Naive thymus-derived CD4-positive, alpha-beta T cell (primary cell): Measurements from ENCODE around the gene CENPV. TPM values are rescaled to one million over a fixed set of nuclear protein-coding genes. Genes with fewer than 3 reads are reported as not detected.

Experiments used
- ATAC-seq: fragments of 150-1000 bp; cut with Tn5 transposase; 2 replicates; pipeline ENCODE4 v1.10.0; 2021; ENCODE audit warnings: mild to moderate bottlenecking, moderate library complexity
- CTCF ChIA-PET: fragments of 350-600 bp; sonication (Branson Sonifier 250); formaldehyde crosslinking; loops from one replicate; lab custom pipeline; 2021; ENCODE audit warnings: antibody characterized with exemption; lab: Charles Lee
- POLR2A ChIA-PET: fragments of 350-600 bp; sonication (Branson Sonifier 250); formaldehyde crosslinking; loops from one replicate; lab custom pipeline; 2021; ENCODE audit warnings: antibody characterized with exemption, inconsistent platforms; lab: Charles Lee
- DNase-seq, 9 donors: peaks; one replicate each; pipeline versions ENCODE4 v3.0.0 to v3.0.0-alpha.2; 2020 to 2022; ENCODE audit warnings: mixed read lengths in 1 of 9
- H3K27ac ChIP-seq: one replicate; pipeline ENCODE4 v1.7.0; 2013; ENCODE audit warnings: mild to moderate bottlenecking, low read depth, low read length, moderate library complexity
- H3K27me3 ChIP-seq, 2 donors: one replicate each; pipeline ENCODE4 v1.7.0; 2013; ENCODE audit warnings: low read length in 2 of 2, mild to moderate bottlenecking in 2 of 2, moderate library complexity in 2 of 2; ENCODE audit not compliant: control insufficient read depth in 2 of 2, insufficient read depth in 2 of 2
- H3K36me3 ChIP-seq, 3 experiments: 1 replicate in 2 of 3; 2 replicates in 1 of 3; pipeline ENCODE4 v1.7.0; 2013; ENCODE audit warnings: low read length in 3 of 3, mild to moderate bottlenecking in 3 of 3, moderate library complexity in 1 of 3; ENCODE audit not compliant: insufficient read depth in 3 of 3, control insufficient read depth in 2 of 3
- H3K4me1 ChIP-seq, 2 donors: one replicate each; pipeline ENCODE4 v1.7.0; 2013; ENCODE audit warnings: low read length in 2 of 2, mild to moderate bottlenecking in 2 of 2, moderate library complexity in 1 of 2; ENCODE audit not compliant: control insufficient read depth in 2 of 2, insufficient read depth in 2 of 2
- H3K4me3 ChIP-seq: 2 replicates; pipeline ENCODE4 v1.7.0; 2013; ENCODE audit warnings: mild to moderate bottlenecking, low read length
- H3K9me3 ChIP-seq, 3 experiments: 1 replicate in 2 of 3; 2 replicates in 1 of 3; pipeline ENCODE4 v1.7.0; 2013; ENCODE audit warnings: low read length in 3 of 3; ENCODE audit not compliant: control insufficient read depth in 2 of 3
- H3K27ac Mint-ChIP-seq, 9 donors: one replicate each; pipeline ENCODE4 v1.8.0; 2020 to 2022; ENCODE audit warnings: mixed read lengths in 9 of 9, mild to moderate bottlenecking in 8 of 9, moderate library complexity in 5 of 9, inconsistent platforms in 2 of 9
- H3K27me3 Mint-ChIP-seq, 5 donors: one replicate each; pipeline ENCODE4 v1.8.0; 2021 to 2022; ENCODE audit warnings: mixed read lengths in 5 of 5, mild to moderate bottlenecking in 1 of 5
- H3K36me3 Mint-ChIP-seq, 5 donors: one replicate each; pipeline ENCODE4 v1.8.0; 2020 to 2022; ENCODE audit warnings: mixed read lengths in 5 of 5, mild to moderate bottlenecking in 3 of 5, inconsistent platforms in 1 of 5
- H3K4me1 Mint-ChIP-seq, 7 donors: one replicate each; pipeline ENCODE4 v1.8.0; 2020 to 2022; ENCODE audit warnings: mixed read lengths in 7 of 7, mild to moderate bottlenecking in 3 of 7, inconsistent platforms in 1 of 7
- H3K4me3 Mint-ChIP-seq, 10 donors: one replicate each; pipeline ENCODE4 v1.8.0; 2020 to 2022; ENCODE audit warnings: mild to moderate bottlenecking in 10 of 10, mixed read lengths in 10 of 10, moderate library complexity in 6 of 10, inconsistent platforms in 2 of 10
- H3K9me3 Mint-ChIP-seq, 11 donors: one replicate each; pipeline ENCODE4 v1.8.0; 2020 to 2022; ENCODE audit warnings: mixed read lengths in 11 of 11, mild to moderate bottlenecking in 4 of 11, inconsistent platforms in 1 of 11, moderate library complexity in 1 of 11
- intact Hi-C, 2 donors: fragments of 100-400 bp; cut with micrococcal nuclease; formaldehyde crosslinking; loops; one replicate each; pipeline ENCODE4 v1.15.1; 2023
- polyA plus RNA-seq, 2 donors: library from polyadenylated mRNA; unstranded; fragments of 300-500 nt; fragmentation: Illumina TruSeq; gene quantifications; one replicate each; pipeline ENCODE4 v1.2.3, GENCODE V29; 2021
- total RNA-seq, 6 experiments: library from RNA in 5 of 6; stranded (reverse) in 5 of 6; gene quantifications; 1 replicate in 5 of 6; 2 replicates in 1 of 6; pipeline ENCODE4 v1.2.3 and lab custom pipeline; 2021 to 2026

Gene CENPV
- total and polyA plus RNA-seq, 7 experiments from 2014 or later = 9.8 to 30.3 (median 22.2) TPM

DNA sequence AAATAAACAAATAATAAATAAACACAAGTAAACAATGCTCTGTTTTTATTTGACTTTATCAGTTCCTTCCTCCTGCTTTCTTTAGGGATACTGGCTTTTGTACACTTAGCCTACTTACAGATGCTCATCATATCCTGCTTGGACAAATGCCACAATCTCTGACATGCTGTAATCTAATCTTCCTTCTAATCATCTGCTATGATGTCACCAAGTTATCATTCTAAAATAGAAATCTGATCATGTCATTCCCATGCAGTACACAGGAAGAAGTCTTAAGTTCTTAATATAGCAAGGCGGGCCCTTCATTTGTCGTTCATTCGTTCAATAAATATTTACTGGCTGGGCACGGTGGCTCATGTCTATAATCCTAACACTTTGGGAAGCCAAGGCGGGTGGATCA is 18.5 kb upstream of the CENPV start:
- Mint-ChIP-seq H3K4me3 (no peak overlapping the region), H3K4me1 (peaks cover 0 to 3% (median 0%) of the 10 kb centered on the region in 7 donors), H3K36me3 (no peaks in the 10 kb centered on the region), H3K9me3 (no peaks in the 10 kb centered on the region), H3K27ac (peak overlapping the region in 1 of 9 donors; percentile 32), H3K27me3 (no peaks in the 10 kb centered on the region)
- no peaks in the 10 kb centered on the region for H3K4me1 ChIP-seq
- ChIA-PET CTCF (interaction anchor here (0.5 kb wide), 1 partner anchor 620 kb away, joined by 3 read pairs; no protein-coding TSS in a partner anchor), POLR2A (no interaction called here)
- no peak for ATAC-seq
- H3K36me3 ChIP-seq = no peaks in the 10 kb centered on the region
- intact Hi-C loops = no loop called here
- H3K27ac ChIP-seq = no peak overlapping the region
- no peak for DNase-seq
- H3K9me3 ChIP-seq = no peaks in the 10 kb centered on the region
- H3K4me3 ChIP-seq = no peak overlapping the region
- H3K27me3 ChIP-seq = no peaks in the 10 kb centered on the region

GRCh38 chr17:16364625-16365024 is 11.4 kb upstream of the CENPV start:
- Mint-ChIP-seq H3K27ac (no peak overlapping the region), H3K4me3 (no peak overlapping the region), H3K27me3 (no peaks in the 10 kb centered on the region), H3K9me3 (no peaks in the 10 kb centered on the region), H3K4me1 (peaks cover 0 to 5% (median 0%) of the 10 kb centered on the region in 7 donors), H3K36me3 (no peaks in the 10 kb centered on the region)
- no peaks in the 10 kb centered on the region for H3K9me3 ChIP-seq
- DNase-seq (no peak), ATAC-seq (no peak)
- no peak overlapping the region for H3K27ac ChIP-seq
- ChIA-PET POLR2A (interaction anchor here (0.8 to 2.0 kb wide), 2 partner anchors 12 to 16 kb away, joined by 3 to 13 read pairs; partner anchors contain the start of gene UBB), CTCF (interaction anchor here (0.6 to 3.9 kb wide), 9 partner anchors 9 to 312 kb away, joined by 4 to 52 read pairs (median 8); partner anchors contain the start of genes CENPV and TRPV2)
- no peaks in the 10 kb centered on the region for H3K27me3 ChIP-seq
- no peaks in the 10 kb centered on the region for H3K4me1 ChIP-seq
- no peak overlapping the region for H3K4me3 ChIP-seq
- intact Hi-C loops = loop anchor here (1.0 to 5.0 kb wide), 2 partner anchors 51 to 223 kb away; partner anchors contain the start of gene TRPV2 (in 1 of the 2)
- no peaks in the 10 kb centered on the region for H3K36me3 ChIP-seq

DNA sequence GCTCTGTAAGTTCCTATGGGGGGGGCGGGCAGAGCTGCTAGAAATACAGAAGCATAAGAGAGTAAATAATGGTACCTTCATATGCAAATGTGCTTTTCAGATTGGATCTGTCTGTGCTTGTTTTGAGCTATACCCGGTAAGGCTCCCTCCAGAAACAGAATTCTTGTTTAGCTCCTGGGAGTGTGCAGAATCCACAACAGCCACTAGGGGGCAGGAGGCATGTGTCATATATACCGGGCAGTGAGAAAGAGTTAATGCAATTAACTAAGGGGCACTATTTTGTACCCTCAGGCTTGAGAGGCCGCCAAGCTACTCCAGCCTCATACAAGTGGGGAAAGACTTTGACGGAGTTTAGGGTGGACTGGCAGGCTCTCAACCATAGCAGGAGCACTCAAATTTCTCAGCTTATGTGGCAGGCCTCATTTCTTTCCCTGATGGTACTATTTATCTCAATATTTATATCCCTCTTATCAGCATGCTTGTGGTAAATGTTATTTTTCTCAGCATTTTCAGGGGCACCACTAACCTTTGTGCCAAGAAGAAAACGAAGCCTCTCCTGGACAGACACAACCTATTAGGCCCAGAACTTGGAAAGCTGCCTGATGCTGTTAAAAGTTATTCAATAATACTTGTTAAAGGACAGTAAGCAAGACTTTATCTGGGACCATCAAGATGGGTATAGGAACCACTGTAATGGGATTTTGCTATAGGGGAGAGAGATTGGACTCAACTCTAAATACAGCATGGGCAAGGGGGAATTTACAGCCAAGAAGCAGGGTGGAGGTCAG is 10.7 kb upstream of the CENPV start:
- DNase-seq (peak; percentile 42 to 73 (median 57)), ATAC-seq (peak; percentile 96)
- Histone ChIP-seq H3K4me3 (no peak overlapping the region), H3K4me1 (no peaks in the 10 kb centered on the region), H3K9me3 (no peaks in the 10 kb centered on the region), H3K27ac (no peak overlapping the region), H3K27me3 (no peaks in the 10 kb centered on the region), H3K36me3 (no peaks in the 10 kb centered on the region)
- no peaks in the 10 kb centered on the region for H3K36me3 Mint-ChIP-seq
- intact Hi-C loops = loop anchor here (1.0 to 5.0 kb wide), 3 partner anchors 51 to 223 kb away; partner anchors contain the start of gene TRPV2 (in 2 of the 2)
- no peaks in the 10 kb centered on the region for H3K27me3 Mint-ChIP-seq
- ChIA-PET CTCF (interaction anchor here (0.6 to 3.9 kb wide), 25 partner anchors 9 to 927 kb away, joined by 3 to 52 read pairs (median 4); partner anchors contain the start of genes CENPV, TRPV2 and UBB), POLR2A (interaction anchor here (0.7 to 2.0 kb wide), 4 partner anchors 12 to 205 kb away, joined by 3 to 13 read pairs (median 4); partner anchors contain the start of genes TRPV2, UBB and ZNF287)
- no peak overlapping the region for H3K4me3 Mint-ChIP-seq
- H3K4me1 Mint-ChIP-seq = peaks cover 0 to 5% (median 0%) of the 10 kb centered on the region in 7 donors
- H3K9me3 Mint-ChIP-seq = no peaks in the 10 kb centered on the region
- no peak overlapping the region for H3K27ac Mint-ChIP-seq

DNA sequence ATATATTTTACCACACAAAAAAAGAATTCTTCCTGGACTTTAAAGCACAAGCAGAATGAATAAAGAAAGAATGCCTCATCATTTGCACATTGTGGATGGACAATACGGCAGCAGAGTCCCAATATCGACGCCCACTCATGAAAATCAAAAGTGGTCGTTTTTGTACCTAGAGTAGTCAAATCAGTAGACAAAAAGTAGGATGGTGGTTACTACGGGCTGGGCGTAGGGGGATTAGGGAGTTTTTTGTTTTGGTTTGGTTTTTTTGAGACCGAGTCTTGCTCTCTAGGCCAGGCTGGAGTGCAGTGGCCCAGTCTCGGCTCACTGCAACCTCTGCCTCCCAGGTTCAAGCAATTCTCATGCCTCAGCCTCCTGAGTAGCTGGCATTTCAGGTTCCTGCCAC is 8.6 kb upstream of the CENPV start:
- H3K36me3 ChIP-seq = no peaks in the 10 kb centered on the region
- intact Hi-C loops = loop anchor here in 1 of 2 donors (5.0 kb wide), 1 partner anchor 225 kb away; no protein-coding TSS in a partner anchor
- Mint-ChIP-seq H3K9me3 (no peaks in the 10 kb centered on the region), H3K36me3 (no peaks in the 10 kb centered on the region), H3K27ac (no peak overlapping the region), H3K27me3 (peaks cover 0 to 5% (median 0%) of the 10 kb centered on the region in 5 donors), H3K4me1 (peaks cover 0 to 5% (median 0%) of the 10 kb centered on the region in 7 donors), H3K4me3 (no peak overlapping the region)
- ATAC-seq (no peak), DNase-seq (no peak)
- CTCF ChIA-PET = interaction anchor here (0.6 to 1.2 kb wide), 3 partner anchors 10 to 63 kb away, joined by 3 to 5 read pairs (median 4); no protein-coding TSS in a partner anchor
- H3K27me3 ChIP-seq = no peaks in the 10 kb centered on the region
- H3K27ac ChIP-seq = no peak overlapping the region
- no peak overlapping the region for H3K4me3 ChIP-seq
- POLR2A ChIA-PET = no interaction called here
- no peaks in the 10 kb centered on the region for H3K4me1 ChIP-seq
- H3K9me3 ChIP-seq = no peaks in the 10 kb centered on the region

- ATAC-seq (no peak), DNase-seq (no peak)
- intact Hi-C loops = no loop called here
- ChIA-PET POLR2A (interaction anchor here (1.0 kb wide), 1 partner anchor 20 kb away, joined by 3 read pairs; no protein-coding TSS in a partner anchor), CTCF (no interaction called here)
- Histone ChIP-seq H3K27me3 (no peaks in the 10 kb centered on the region), H3K27ac (no peak overlapping the region), H3K4me3 (no peak overlapping the region), H3K4me1 (no peaks in the 10 kb centered on the region), H3K36me3 (no peaks in the 10 kb centered on the region), H3K9me3 (no peaks in the 10 kb centered on the region)
- Mint-ChIP-seq H3K36me3 (peaks cover 0 to 2% (median 0%) of the 10 kb centered on the region in 5 donors), H3K4me3 (no peak overlapping the region), H3K27ac (peak overlapping the region in 1 of 9 donors; percentile 2), H3K4me1 (peaks cover 4 to 6% (median 5%) of the 10 kb centered on the region in 7 donors), H3K27me3 (peaks cover 0 to 19% (median 0%) of the 10 kb centered on the region in 5 donors), H3K9me3 (no peaks in the 10 kb centered on the region)
Measured at GRCh38 chr17:16358394-16358793, 5.1 kb upstream of the CENPV start.

- DNase-seq (no peak), ATAC-seq (no peak)
- Mint-ChIP-seq H3K4me3 (peak overlapping the region; percentile 50 to 92 (median 83)), H3K9me3 (no peaks in the 10 kb centered on the region), H3K27ac (peak overlapping the region in 3 of 9 donors; percentile 5 to 74 (median 72)), H3K4me1 (peaks cover 11 to 23% (median 19%) of the 10 kb centered on the region in 7 donors), H3K36me3 (peaks cover 0 to 2% (median 0%) of the 10 kb centered on the region in 5 donors), H3K27me3 (peaks cover 0 to 27% (median 0%) of the 10 kb centered on the region in 5 donors)
- Histone ChIP-seq H3K9me3 (no peaks in the 10 kb centered on the region), H3K27me3 (no peaks in the 10 kb centered on the region), H3K36me3 (peaks cover 0 to 5% (median 0%) of the 10 kb centered on the region in 3 experiments), H3K4me1 (peaks cover 4 to 5% of the 10 kb centered on the region in 2 donors), H3K27ac (no peak overlapping the region), H3K4me3 (no peak overlapping the region)
- ChIA-PET POLR2A (interaction anchor here (0.6 kb wide), 1 partner anchor 53 kb away, joined by 3 read pairs; no protein-coding TSS in a partner anchor), CTCF (no interaction called here)
- intact Hi-C loops = no loop called here
Measured at GRCh38 chr17:16354585-16354984, 1.3 kb upstream of the CENPV start.
